NOMO-1 treated with DMSO at 0.1 percent for 48 hours (cell line): ENCODE results near the gene ARL5C.

Experiments used
- DNase-seq: peaks from one replicate; lab custom pipeline; 2025; ENCODE audit not compliant: unreplicated experiment; lab: John Stamatoyannopoulos, UW

The ARL5C gene

GRCh38 chr17:39108461-39109375 lies 57.2 kb downstream of the ARL5C start:
- no peak for DNase-seq

- DNase-seq, result no peak
Observed at GRCh38 chr17:39107973-39108372, 58.0 kb downstream of the ARL5C start.

DNA sequence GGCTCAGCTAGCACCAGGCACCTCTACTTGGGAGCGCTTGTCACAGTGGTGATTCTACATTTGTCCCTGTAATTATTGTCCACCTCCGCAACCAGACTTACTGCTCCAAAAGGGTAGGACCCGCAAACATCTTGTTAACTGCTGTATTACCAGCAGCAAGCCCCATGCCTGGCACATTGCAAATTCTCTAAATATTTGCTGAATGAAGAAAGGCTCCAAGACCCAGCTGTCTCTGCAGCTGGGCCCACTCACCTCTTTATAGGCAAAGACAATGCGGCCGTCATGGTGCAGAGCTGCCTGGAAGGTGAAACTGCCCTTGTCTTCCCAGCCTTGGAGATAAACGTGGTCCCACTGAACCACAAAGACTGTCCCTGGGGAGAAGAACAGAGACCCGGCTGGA lies 58.8 kb downstream of the ARL5C start:
- DNase-seq, result no peak
